ENCODE data around the gene LAMTOR2.
"Not testable (repeated sequence)": the region's sequence is repeated elsewhere in the genome, so short reads cannot be mapped to it uniquely, and the experiment has no call there.

The LAMTOR2 gene

GRCh38 chr1:156051011-156051725, 3.4 kb upstream of the LAMTOR2 start:
- in situ Hi-C loops (cut with MboI; ENCODE audit: low sequenced_read_pairs) = loop anchor here (10.0 kb wide), 1 partner anchor 116 kb away; the partner anchor contains the start of gene KHDC4

DNA sequence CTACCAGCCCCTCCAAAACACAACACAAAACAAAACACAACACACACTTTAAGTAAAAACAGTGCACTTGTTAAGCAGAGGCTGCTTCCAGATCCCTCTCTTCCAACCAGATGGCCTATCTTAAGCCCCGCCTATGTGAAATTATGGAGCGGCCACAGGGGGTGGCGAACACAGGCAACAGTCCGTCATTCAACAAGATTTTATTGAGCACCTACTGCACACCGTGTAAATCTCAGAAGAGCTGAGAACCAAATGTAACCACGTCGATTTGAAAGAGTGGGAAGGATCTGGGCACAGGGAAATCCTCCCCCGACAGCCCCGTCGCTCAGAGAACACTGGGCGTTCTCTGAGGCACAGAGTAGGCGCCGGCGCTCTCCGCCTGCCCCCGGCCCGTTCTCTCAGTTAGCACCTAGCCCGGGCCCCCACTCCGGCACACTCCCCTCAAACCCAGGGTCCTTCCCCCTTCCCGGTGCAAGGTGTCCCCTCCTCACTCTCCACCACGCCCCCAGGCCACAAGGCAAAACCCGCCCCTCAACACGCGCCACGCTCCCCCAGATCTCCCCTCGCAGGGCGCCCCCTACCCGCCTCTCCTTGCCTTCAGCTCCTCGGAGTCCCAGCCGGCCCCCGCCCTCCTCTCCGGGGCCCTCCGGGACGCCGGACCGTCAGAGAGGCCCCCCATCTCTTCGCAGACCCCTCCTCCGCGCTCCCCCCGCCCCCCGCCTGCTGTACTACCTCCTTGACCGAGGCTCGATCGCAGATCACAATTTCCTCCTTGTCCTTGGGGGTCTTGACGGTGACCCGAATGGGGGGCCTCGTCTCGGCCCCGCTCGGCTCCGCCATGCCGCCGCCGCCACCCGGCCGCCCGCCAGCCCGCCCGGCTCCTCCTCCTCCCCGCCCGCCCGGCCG, 1.5 kb upstream of the LAMTOR2 start:
- in situ Hi-C loops (cut with MboI; ENCODE audit: low sequenced_read_pairs) = loop anchor here (10.0 kb wide), 1 partner anchor 118 kb away; the partner anchor contains the start of gene KHDC4

- in situ Hi-C loops (cut with MboI; ENCODE audit: low sequenced_read_pairs) = loop anchor here (10.0 kb wide), 1 partner anchor 119 kb away; the partner anchor contains the start of gene KHDC4
Observed at GRCh38 chr1:156053768-156054499, 648 bp upstream of the LAMTOR2 start, which contains the start of gene UBQLN4. TSS of gene UBQLN4 (minus strand) at chr1:156053798. CDS start at chr1:156053701, 97 bp downstream.

DNA sequence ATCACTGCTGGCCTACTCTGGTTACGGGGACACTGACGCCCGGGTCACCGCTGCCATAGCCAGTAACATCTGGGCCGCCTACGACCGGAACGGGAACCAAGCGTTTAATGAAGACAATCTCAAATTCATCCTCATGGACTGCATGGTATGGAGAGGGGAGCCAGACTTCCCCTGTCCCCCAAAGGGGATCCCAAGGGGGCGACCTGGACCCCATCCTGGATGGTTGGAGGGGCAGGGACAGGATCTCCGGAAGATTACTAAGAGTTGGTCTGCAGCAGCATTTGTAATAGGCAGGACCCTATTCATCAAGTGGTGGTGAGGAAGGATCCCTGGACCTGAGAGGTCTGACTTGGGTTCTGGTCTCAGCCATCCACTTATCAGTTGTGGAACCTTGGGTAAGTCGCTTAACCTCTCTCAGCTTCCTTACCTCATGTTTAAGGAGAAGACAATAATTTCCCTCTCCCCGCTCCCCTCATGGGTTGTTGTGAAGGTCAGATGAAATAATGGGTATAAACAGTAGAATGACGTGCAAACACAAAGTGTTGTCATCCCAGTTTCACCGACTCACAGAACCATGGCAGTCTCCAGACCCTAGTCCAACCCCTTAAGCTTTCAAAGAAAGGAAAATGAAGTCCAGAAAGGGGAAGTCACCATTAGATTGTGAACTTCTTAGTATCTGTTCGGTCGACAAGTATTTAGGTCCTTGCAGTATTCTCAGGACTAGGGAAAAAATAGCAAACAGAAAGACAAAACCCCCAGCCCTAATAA, 883 bp downstream of the LAMTOR2 start:
- in situ Hi-C loops (cut with MboI; ENCODE audit: low sequenced_read_pairs) = loop anchor here (10.0 kb wide), 1 partner anchor 121 kb away; the partner anchor contains the start of gene KHDC4

DNA sequence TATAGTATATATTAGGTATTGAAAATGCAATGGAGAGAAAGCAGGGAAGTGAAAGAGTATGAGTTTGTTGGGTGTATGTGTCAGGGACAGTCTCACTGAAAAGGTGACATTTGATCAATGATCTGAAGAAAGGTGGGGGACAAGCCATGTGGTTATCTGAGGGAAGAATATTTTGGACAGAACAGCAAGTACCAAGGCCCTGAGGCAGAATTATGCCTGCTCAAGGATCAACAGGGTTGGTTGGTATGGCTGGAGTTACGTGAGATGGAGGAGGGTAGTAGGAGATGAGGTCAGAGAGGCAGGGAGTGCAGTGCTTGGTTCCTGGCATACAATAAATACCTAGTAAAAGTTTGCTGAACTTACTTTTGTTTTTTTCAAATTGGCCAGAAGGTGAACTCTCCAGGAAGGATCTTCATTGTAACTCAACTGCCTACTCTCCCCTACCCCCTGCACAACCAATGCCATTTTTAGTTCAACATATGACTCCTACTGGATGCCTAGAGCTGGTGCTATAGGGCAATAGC, 1.8 kb downstream of the LAMTOR2 start:
- in situ Hi-C loops (cut with MboI; ENCODE audit: low sequenced_read_pairs) = loop anchor here (10.0 kb wide), 1 partner anchor 122 kb away; the partner anchor contains the start of gene KHDC4

DNA sequence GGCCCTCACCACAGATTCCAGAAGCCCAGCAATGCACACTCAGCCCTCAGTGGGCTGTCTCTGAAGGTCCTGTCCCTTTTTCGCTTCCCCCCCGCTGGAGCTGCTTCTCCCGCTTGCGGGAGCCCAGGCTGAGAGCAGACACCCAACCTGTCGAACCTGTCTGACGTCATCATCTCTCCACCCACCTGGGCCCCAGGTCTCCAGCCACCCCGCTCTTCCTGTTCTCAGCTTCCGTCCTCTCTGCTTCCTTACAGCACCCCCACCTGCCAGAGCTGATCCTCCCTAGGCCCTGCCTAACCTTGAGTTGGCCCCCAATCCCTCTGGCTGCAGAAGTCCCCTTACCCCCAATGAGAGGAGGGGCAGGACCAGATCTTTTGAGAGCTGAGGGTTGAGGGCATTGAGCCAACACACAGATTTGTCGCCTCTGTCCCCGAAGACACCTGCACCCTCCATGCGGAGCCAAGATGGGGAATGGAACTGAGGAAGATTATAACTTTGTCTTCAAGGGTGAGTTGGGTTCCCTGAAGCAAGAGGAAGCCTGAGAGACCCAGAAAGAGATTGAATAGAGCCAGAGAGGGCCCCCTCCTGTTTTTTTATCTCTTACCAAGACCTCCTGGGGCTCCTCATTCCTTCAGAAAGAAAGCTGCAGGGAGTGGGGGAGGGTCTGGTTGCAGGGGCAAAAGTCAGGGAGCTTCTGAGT, 6.5 kb downstream of the LAMTOR2 start, which contains the start of gene RAB25:
Gene RAB25, plus strand, starts transcription at position 224 of the 700 bp plus-strand sequence. Its CDS starts 241 bp downstream, at position 465.
- in situ Hi-C loops (cut with MboI; ENCODE audit: low sequenced_read_pairs) = no loop called here

GRCh38 chr1:156062189-156062588, 7.6 kb downstream of the LAMTOR2 start:
- in situ Hi-C loops (cut with MboI; ENCODE audit: low sequenced_read_pairs) = no loop called here

- in situ Hi-C loops (cut with MboI; ENCODE audit: low sequenced_read_pairs) = no loop called here
Observed at GRCh38 chr1:156063997-156064285, 9.4 kb downstream of the LAMTOR2 start.

DNA sequence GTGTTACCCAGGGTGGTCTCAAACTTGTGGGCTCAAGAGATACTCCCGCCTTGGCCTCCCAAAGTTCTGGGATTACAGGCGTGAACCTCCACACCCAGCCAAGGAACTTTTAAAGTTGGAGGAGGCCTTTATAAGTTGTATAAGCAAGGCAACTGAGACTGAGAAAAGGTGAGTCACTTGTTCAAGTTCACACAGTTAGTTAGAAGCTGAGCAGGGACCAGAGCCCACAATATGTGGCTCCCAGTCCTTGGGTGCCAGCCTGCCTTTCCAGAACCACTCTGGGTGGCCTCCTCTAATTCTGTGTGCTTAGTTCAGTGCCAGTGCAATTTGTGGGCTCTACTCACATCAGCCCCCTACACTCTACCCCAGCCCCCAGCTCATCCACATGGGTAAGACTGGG, 10.0 kb downstream of the LAMTOR2 start:
- in situ Hi-C loops (cut with MboI; ENCODE audit: low sequenced_read_pairs) = no loop called here

GRCh38 chr1:156065212-156065611, 10.6 kb downstream of the LAMTOR2 start:
- in situ Hi-C loops (cut with MboI; ENCODE audit: low sequenced_read_pairs) = no loop called here

DNA sequence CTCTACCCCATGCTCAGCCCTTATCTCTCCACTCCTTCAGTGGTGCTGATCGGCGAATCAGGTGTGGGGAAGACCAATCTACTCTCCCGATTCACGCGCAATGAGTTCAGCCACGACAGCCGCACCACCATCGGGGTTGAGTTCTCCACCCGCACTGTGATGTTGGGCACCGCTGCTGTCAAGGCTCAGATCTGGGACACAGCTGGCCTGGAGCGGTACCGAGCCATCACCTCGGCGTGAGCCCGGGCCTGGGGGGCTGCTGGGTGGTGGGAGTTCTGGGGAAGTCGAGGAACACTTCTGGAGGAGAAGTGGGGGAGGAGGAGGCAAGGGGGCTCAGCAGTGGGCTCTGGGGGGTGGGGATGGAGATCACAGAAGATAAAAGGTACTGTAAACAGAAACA, 11.3 kb downstream of the LAMTOR2 start:
- in situ Hi-C loops (cut with MboI; ENCODE audit: low sequenced_read_pairs) = no loop called here

GRCh38 chr1:156067262-156067661, 12.7 kb downstream of the LAMTOR2 start:
- in situ Hi-C loops (cut with MboI; ENCODE audit: low sequenced_read_pairs) = no loop called here

DNA sequence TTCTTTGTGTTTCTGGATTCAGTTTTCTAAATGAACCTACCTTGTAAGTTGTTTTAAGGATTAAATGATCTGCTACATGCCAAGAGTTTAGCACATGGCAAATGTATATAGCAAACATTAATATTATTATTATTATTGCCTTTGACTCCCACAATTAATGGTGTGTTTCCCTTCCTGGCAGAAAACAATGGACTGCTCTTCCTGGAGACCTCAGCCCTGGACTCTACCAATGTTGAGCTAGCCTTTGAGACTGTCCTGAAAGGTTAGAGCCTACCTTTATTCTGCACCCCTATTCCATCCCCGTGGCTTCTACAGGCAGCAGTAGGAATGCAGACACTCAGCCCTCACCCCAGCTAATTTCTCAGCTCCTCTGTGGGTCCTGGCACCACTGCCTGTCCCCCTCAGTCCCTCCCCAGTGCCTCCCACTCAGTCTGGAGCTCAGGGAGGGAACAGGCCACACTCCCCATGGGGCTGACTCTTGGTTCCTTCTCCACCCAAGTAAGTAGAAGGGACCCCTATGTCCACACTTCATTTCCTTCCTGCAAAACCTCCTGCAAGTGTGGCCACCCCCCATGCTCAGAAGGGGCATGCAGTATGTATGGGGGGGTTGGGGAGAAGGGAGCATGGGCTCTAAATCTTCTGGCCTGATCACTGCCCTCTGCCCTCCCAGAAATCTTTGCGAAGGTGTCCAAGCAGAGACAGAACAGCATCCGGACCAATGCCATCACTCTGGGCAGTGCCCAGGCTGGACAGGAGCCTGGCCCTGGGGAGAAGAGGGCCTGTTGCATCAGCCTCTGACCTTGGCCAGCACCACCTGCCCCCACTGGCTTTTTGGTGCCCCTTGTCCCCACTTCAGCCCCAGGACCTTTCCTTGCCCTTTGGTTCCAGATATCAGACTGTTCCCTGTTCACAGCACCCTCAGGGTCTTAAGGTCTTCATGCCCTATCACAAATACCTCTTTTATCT, 15.2 kb downstream of the LAMTOR2 start:
- in situ Hi-C loops (cut with MboI; ENCODE audit: low sequenced_read_pairs) = no loop called here

DNA sequence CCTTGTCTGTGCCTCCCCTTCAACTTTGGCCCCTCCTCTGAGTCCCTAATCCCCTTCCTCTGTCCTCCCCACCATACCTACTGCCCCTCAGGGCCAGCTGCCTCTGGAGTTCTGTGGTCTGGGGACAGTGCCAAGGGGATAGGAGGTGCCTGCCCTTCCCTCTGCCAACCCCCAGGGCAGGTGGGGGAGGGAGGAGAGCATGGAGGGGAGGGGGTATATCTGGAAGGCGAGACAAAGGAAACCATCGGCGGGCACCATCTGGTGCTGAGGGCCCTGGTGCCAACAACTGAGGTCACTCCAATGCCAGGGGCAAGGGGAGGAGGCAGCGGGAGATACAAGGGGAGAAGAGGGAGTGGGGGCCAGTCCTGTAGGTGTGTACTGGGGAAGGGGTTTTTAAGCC, 16.0 kb downstream of the LAMTOR2 start:
- in situ Hi-C loops (cut with MboI; ENCODE audit: low sequenced_read_pairs) = no loop called here

- in situ Hi-C loops (cut with MboI; ENCODE audit: low sequenced_read_pairs) = not testable (repeated sequence)
Observed at GRCh38 chr1:156071332-156071816, 16.8 kb downstream of the LAMTOR2 start.

DNA sequence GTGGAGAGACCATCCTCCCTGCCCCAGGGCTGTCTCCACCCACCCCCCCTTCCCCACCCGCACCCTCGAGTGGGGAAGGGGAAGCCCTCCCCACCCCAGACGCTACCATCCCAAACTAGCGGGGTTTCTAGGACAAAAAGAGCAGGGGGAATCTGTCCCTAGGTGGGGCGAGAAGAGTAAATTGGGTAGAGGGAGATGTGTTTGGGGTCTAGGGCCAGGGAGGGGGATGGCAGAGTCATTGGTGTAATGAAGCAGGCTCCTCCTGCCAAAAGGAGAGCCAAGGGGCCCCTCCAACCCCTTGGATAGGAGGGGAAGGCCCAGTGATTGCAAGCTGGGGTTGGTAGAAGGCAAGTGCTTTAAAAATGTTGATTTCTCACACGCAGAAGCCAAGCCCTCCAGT, 17.7 kb downstream of the LAMTOR2 start:
- in situ Hi-C loops (cut with MboI; ENCODE audit: low sequenced_read_pairs) = no loop called here

- in situ Hi-C loops (cut with MboI; ENCODE audit: low sequenced_read_pairs) = no loop called here
Observed at GRCh38 chr1:156073110-156073687, 18.6 kb downstream of the LAMTOR2 start.

GRCh38 chr1:156073740-156074139, 19.2 kb downstream of the LAMTOR2 start:
- in situ Hi-C loops (cut with MboI; ENCODE audit: low sequenced_read_pairs) = no loop called here
